Measurements from ENCODE around the gene SV2C.

GRCh38 chr5:76209297-76209696, 126.1 kb downstream of the SV2C start:
- TF ChIP-seq, protein P1, sequence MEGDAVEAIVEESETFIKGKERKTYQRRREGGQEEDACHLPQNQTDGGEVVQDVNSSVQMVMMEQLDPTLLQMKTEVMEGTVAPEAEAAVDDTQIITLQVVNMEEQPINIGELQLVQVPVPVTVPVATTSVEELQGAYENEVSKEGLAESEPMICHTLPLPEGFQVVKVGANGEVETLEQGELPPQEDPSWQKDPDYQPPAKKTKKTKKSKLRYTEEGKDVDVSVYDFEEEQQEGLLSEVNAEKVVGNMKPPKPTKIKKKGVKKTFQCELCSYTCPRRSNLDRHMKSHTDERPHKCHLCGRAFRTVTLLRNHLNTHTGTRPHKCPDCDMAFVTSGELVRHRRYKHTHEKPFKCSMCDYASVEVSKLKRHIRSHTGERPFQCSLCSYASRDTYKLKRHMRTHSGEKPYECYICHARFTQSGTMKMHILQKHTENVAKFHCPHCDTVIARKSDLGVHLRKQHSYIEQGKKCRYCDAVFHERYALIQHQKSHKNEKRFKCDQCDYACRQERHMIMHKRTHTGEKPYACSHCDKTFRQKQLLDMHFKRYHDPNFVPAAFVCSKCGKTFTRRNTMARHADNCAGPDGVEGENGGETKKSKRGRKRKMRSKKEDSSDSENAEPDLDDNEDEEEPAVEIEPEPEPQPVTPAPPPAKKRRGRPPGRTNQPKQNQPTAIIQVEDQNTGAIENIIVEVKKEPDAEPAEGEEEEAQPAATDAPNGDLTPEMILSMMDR (IDR thresholded peaks at IDR 0.05), result no peak
- TF ChIP-seq POLR2A (IDR thresholded peaks at IDR 0.05), result no peak

Measured in heart left ventricle (tissue), 13 donors.